Testis (tissue), 3 donors: ENCODE results near the gene CDH4. TPM values are rescaled to one million over a fixed set of nuclear protein-coding genes. Genes with fewer than 3 reads are reported as not detected.

ENCODE experiments used
- DNase-seq: peaks from one replicate; pipeline ENCODE4 v3.0.0-alpha.2; 2019
- H3K27ac ChIP-seq, 2 donors: fragments of 200-600 bp; sonication (generic); one replicate each; pipeline ENCODE4 v1.5.1; 2019
- H3K27me3 ChIP-seq: fragments of 200-600 bp; sonication (generic); one replicate; pipeline ENCODE4 v1.5.1; 2019
- H3K36me3 ChIP-seq: fragments of 200-600 bp; sonication (generic); one replicate; pipeline ENCODE4 v1.5.1; 2017; ENCODE audit warnings: low read depth; ENCODE audit errors: missing control alignments
- H3K4me1 ChIP-seq: fragments of 200-600 bp; sonication (generic); one replicate; pipeline ENCODE4 v1.5.1; 2019
- H3K4me3 ChIP-seq, 2 donors: fragments of 200-600 bp; sonication (generic); one replicate each; pipeline ENCODE4 v1.5.1; 2017 to 2019
- H3K9me3 ChIP-seq: fragments of 200-600 bp; sonication (generic); one replicate; pipeline ENCODE4 v1.5.1; 2017
- POLR2A ChIP-seq: fragments of 450-650 bp; IDR thresholded peaks from one replicate; pipeline ENCODE4 v1.6.1; 2017; ENCODE audit warnings: antibody characterized with exemption, mild to moderate bottlenecking, moderate library complexity
- WGBS, 2 donors: methylation state at CpG; one replicate each; pipeline ENCODE4 v1.1.5; 2018; 5-methylcytosine and 5-hydroxymethylcytosine counted together
- intact Hi-C: fragments of 100-400 bp; cut with DNase I; formaldehyde crosslinking; loops from one replicate; pipeline ENCODE4 v1.15.1; 2023; ENCODE audit warnings: low total_unique reads
- polyA plus RNA-seq: library from polyadenylated mRNA; stranded (reverse); fragments of 350-450 nt; fragmentation: Illumina TruSeq; extraction: RNeasy Lipid Tissue Mini Kit (QIAGEN cat#74804); gene quantifications from one replicate; pipeline ENCODE4 v1.2.3, GENCODE V29; 2014; ENCODE audit warnings: low read depth, low replicate concordance; ENCODE audit not compliant: insufficient read depth
- total RNA-seq, 2 donors: library from RNA; depleted of rRNA; stranded (reverse); fragments of >200 nt; gene quantifications; one replicate each; pipeline ENCODE4 v1.2.3, GENCODE V29; 2016
- TF ChIP-seq, protein P1 (sequence below), 3 experiments: fragments of 450-650 bp in 2 of 3; fragments of 200-600 bp in 1 of 3; sonication (generic) in 1 of 3; IDR thresholded peaks; one replicate each; pipeline ENCODE4 v1.5.1; 2016 to 2019; ENCODE audit warnings: antibody characterized with exemption in 3 of 3, mild to moderate bottlenecking in 2 of 3, moderate library complexity in 1 of 3

CDH4 gene
- total and polyA plus RNA-seq, 3 donors from 2014 or later, result 1.4 to 3.3 (median 1.9) TPM

GRCh38 chr20:61808447-61808846, 556.4 kb downstream of the CDH4 start:
- TF ChIP-seq, protein P1, sequence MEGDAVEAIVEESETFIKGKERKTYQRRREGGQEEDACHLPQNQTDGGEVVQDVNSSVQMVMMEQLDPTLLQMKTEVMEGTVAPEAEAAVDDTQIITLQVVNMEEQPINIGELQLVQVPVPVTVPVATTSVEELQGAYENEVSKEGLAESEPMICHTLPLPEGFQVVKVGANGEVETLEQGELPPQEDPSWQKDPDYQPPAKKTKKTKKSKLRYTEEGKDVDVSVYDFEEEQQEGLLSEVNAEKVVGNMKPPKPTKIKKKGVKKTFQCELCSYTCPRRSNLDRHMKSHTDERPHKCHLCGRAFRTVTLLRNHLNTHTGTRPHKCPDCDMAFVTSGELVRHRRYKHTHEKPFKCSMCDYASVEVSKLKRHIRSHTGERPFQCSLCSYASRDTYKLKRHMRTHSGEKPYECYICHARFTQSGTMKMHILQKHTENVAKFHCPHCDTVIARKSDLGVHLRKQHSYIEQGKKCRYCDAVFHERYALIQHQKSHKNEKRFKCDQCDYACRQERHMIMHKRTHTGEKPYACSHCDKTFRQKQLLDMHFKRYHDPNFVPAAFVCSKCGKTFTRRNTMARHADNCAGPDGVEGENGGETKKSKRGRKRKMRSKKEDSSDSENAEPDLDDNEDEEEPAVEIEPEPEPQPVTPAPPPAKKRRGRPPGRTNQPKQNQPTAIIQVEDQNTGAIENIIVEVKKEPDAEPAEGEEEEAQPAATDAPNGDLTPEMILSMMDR (IDR thresholded peaks at IDR 0.05), result no peak
- TF ChIP-seq POLR2A, result no peak
- intact Hi-C loops, result no loop called here
- H3K9me3 ChIP-seq, result no peaks in the 10 kb centered on the region
- H3K27me3 ChIP-seq, result no peaks in the 10 kb centered on the region
- H3K4me3 ChIP-seq, result no peak overlapping the region
- WGBS, 2 donors, result 28 to 41% methylated on average over 13 of the region's 13 CpGs
- H3K4me1 ChIP-seq, result peaks cover 14% of the 10 kb centered on the region
- no peak overlapping the region for H3K27ac ChIP-seq
- peak; percentile 44 for DNase-seq
- no peaks in the 10 kb centered on the region for H3K36me3 ChIP-seq

DNA sequence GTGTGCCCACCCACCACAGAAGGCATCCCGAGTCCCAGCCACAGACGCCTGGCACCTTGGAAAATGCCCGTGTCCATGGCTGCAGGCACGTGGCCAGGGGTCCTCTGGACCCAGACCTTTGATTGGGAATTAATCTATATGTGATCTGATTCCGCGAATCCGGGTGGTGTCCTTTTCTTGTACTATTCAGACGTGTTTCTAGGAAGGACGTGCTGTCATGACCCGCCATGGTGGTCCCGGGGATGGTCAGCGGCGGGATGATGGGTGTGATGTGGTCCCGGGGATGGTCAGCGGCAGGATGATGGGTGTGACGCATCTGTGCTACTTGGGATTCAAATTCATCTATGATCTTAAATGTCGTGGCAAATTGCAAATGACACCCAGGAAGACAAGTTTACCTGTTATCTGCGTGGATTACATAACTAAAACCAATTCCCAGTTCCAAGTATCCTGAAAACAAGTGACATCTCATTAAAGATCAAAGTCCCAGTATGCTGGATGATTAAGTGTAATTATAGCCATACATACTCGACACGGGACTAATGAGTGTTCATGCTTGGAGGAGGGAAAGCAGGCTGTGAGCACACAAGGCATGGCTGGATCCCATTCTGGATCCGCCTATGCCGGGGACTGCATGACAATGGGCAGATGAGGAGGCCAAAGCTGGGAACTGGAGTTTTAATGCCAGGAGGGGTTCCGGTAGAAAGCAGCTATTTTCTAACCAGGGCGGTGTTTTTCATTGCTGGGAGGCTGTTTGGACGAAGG, 557.1 kb downstream of the CDH4 start:
- no peak for DNase-seq
- no peaks in the 10 kb centered on the region for H3K27me3 ChIP-seq
- H3K4me1 ChIP-seq, result peaks cover 11% of the 10 kb centered on the region
- H3K27ac ChIP-seq, result no peak overlapping the region
- TF ChIP-seq, protein P1 (IDR thresholded peaks at IDR 0.05), result no peak
- TF ChIP-seq POLR2A, result no peak
- intact Hi-C loops, result no loop called here
- no peaks in the 10 kb centered on the region for H3K9me3 ChIP-seq
- WGBS, 2 donors, result 89 to 95% methylated on average over 25 of the region's 25 CpGs
- no peak overlapping the region for H3K4me3 ChIP-seq
- H3K36me3 ChIP-seq, result no peaks in the 10 kb centered on the region

DNA sequence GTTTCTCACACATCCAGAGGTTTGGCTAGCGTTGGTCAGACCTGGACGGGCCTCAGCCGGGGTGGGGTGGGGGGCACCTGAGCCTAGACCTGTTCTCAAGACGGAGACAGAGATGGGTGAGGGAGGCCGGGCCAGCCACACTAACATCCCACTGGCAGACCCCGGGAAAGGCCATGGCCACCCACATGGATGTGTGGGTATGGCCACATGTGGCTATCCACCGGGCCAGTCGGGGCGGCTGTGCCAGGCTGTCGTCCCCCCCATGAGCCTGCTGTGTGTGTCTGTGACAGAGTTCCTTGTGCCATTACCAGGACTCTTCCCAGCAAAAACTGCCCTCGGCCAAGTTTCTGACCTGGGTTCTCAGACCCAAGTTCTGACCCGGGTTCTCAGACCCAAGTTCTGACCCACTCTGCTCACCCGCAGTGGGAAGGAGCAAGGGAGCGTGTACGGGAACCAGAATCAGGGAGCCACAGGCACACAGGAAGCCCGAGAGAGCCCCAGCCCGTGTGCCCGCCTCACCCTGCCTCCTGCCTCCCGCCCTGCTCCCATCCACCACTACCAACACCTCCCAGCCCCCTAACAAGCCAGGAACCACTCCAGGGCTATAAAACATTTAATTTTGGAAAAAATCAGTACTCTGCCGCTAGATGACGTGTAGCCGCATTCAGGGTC, 558.1 kb downstream of the CDH4 start:
- H3K4me3 ChIP-seq, result no peak overlapping the region
- TF ChIP-seq POLR2A, result no peak
- TF ChIP-seq, protein P1 (IDR thresholded peaks at IDR 0.05), result no peak
- H3K4me1 ChIP-seq, result peaks cover 9% of the 10 kb centered on the region
- no peaks in the 10 kb centered on the region for H3K27me3 ChIP-seq
- no peak overlapping the region for H3K27ac ChIP-seq
- DNase-seq, result no peak
- WGBS, 2 donors, result 94 to 98% methylated on average over 11 to 22 of the region's 22 CpGs
- intact Hi-C loops, result no loop called here
- no peaks in the 10 kb centered on the region for H3K9me3 ChIP-seq
- no peaks in the 10 kb centered on the region for H3K36me3 ChIP-seq

GRCh38 chr20:61810738-61811135, 558.7 kb downstream of the CDH4 start:
- H3K36me3 ChIP-seq, result no peaks in the 10 kb centered on the region
- 87 to 95% methylated on average over 17 of the region's 17 CpGs for WGBS, 2 donors
- peaks cover 9% of the 10 kb centered on the region for H3K4me1 ChIP-seq
- no peak overlapping the region for H3K27ac ChIP-seq
- intact Hi-C loops, result no loop called here
- H3K9me3 ChIP-seq, result no peaks in the 10 kb centered on the region
- no peak for DNase-seq
- no peaks in the 10 kb centered on the region for H3K27me3 ChIP-seq
- TF ChIP-seq POLR2A, result no peak
- TF ChIP-seq, protein P1 (IDR thresholded peaks at IDR 0.05), result no peak
- no peak overlapping the region for H3K4me3 ChIP-seq
